Retinal pigment epithelial cell (primary cell): ENCODE results near the gene RRAGC.

Source experiments
- DNase-seq: peaks from one replicate; pipeline ENCODE4 v3.0.0-alpha.2; 2010; ENCODE audit warnings: low read depth
- H3K4me3 ChIP-seq: 2 replicates; pipeline ENCODE4 v1.5.1; 2011; ENCODE audit warnings: mild to moderate bottlenecking, low read length, control low read depth, moderate library complexity
- CTCF ChIP-seq: conservative IDR thresholded peaks from 2 replicates; pipeline ENCODE4 v1.5.1; 2011; ENCODE audit warnings: low read depth, low read length, control low read depth, inconsistent platforms

Gene RRAGC

GRCh38 chr1:38834937-38835827 is 24.4 kb downstream of the RRAGC start:
- H3K4me3 ChIP-seq: no peak overlapping the region
- peak; percentile 75 for TF ChIP-seq CTCF
- peak; percentile 56 for DNase-seq

DNA sequence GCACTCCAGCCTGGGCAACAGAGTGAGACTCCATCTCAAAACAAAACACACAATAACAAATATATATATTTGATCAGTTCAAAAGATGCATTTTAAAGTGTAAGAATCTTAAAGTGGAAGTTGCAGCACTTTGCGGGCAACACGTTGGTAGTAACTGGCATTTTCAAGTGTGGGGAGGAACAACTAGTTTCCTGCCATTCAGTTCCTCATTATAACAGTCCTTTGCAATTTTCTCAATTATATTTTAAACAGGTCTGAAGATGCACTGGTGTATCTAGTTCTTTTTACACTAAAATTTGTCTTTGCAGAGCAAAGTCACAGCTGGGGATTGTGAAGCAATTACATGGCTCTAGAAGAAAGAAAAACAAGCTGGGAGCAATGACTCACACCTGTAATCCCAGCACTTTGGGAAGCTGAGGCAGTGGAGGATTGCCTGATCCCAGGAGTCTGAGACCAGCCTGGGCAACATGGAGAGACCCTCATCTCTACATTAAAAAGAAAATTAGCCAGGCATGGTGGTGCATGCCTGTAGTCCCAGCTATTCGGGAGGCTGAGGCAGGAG is 25.3 kb downstream of the RRAGC start:
- no peak overlapping the region for H3K4me3 ChIP-seq
- TF ChIP-seq CTCF: no peak

DNA sequence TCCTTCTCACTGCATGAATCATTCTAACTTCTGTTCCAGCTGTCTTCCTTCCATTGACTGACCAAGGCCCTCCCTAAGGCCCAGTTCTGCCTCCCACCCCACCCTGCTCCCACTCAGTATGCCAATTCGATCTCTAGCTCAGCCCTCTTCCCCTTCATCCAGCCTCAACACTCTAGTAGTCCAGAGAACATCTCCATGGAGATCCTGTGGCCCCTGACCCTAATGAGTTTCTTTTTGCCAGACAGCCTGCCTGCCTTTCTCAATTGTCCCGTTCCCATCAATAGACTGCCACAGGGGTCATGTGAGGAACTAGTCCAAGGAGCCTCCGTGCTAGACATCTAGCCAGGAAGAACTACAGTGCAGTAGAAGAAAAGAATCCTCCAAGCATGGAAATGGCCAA is 26.4 kb downstream of the RRAGC start:
- no peak for DNase-seq
- no peak overlapping the region for H3K4me3 ChIP-seq
- no peak for TF ChIP-seq CTCF

More for the DNA sequence above, 25.3 kb downstream of the RRAGC start:
- no peak for DNase-seq

GRCh38 chr1:38832370-38832734 is 27.2 kb downstream of the RRAGC start:
- TF ChIP-seq CTCF: no peak
- no peak overlapping the region for H3K4me3 ChIP-seq
- DNase-seq: no peak

GRCh38 chr1:38831731-38832369 is 27.7 kb downstream of the RRAGC start:
- no peak for TF ChIP-seq CTCF
- H3K4me3 ChIP-seq: no peak overlapping the region
- DNase-seq: no peak

- no peak for DNase-seq
- no peak overlapping the region for H3K4me3 ChIP-seq
- no peak for TF ChIP-seq CTCF
Measured at GRCh38 chr1:38829368-38829767, 30.2 kb downstream of the RRAGC start.
